Stimulated activated CD8-positive, alpha-beta memory T cell treated with anti-CD3 and anti-CD28 coated beads, Interleukin-15, amount 100 ng/mL, for 1 hour (primary cell): ENCODE results near the gene CCDC159.

Source experiments
- DNase-seq: peaks from one replicate; pipeline ENCODE4 v3.0.0-alpha.2; 2020; ENCODE audit warnings: low read depth

Gene CCDC159

DNA sequence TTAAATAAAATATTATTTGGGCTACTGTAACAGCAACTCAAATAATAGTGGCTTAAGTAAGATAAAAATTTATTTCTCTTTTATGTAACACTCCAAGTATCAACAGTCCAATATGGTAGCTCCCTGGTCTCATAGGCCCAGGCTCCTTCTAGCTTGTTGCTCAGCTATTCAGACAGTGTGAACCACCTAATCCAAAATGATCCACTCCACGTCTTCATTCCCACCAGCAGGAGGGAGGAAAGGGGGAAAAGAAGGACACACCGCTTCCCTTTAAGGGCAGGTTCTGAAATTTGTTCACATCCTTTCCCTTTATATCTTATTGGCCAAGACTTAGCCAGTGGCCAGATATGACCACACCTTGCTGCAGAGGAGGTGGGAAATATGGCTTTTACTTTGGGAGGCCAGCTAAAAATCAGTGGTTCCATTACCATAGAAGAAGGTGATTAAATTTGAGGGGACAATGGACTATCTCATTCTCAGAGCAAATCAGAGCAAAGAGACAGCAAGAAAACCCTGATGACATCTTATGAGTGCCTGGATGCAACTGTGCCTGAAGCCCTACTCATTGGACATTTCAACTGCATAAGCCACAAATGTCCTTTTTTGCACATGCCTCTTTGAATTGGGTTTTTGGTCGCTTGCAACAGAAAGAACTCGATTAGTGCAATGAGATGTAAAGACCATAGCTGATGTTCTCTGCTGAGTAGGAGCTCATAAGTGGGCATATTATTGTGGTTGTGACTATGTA is 44.8 kb downstream of the CCDC159 start:
- DNase-seq: no peak

DNA sequence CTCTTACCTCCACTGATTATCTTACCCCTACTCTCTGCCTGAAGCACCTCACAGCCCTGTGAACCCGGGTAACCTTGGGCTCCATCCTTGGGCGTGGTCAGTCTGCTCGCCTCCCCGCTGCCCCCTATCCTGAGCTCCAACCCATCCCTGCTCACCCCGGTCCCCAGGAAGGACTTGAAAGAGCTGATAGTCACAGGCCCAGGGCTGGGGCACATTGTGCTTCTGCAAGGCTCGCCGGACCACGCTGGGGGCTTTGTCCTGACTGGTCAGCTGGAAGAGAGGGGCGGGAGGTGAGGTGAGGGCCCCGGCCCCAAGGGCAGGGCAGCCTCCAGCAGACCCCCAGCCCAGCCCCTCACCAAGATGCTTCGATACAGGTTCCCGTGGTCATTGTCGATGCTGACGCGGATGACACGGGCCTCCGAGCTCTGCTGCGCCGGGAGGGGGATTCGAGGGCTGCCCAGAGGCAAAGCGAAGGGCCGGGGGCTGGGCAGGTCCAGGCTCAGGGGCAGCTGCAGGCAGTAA is 50.8 kb downstream of the CCDC159 start:
- no peak for DNase-seq

DNA sequence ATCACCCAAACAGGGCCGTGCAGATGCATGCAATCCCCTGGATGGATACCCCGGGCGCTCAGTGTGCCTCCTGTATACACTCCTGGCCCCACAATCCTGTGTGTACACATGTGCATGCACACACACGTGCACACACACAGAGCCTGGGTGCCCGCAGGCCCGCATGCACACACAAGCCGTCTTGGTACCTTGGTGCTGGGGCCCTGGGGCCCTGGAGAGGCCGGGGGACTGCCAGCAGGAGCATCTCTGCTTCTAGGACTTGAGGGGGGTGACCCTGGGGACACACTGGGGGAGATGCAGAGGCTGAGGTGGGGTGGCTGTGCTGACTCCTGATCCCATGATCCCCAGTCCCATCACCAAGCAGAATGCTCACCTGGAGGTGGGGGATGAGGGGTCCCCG is 53.3 kb downstream of the CCDC159 start:
- DNase-seq: no peak

DNA sequence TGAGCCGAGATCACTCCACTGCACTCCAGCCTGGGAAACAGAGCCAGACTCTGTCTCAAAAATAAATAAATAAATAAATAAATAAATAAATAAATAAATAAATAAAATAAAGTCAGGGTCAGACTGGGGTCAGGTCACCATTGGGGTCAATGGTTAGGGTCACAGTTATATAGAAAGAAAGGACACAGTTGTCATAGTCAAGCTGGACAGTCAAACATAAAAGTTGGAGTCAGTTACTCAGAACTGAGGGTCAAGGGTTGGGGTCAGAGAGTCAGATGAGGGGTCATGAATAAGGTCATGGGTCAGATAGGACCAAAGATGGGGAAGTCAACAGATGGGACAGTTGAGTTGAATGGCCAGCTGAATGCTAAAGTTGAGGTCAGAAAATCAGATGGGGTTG is 54.5 kb downstream of the CCDC159 start:
- no peak for DNase-seq

DNA sequence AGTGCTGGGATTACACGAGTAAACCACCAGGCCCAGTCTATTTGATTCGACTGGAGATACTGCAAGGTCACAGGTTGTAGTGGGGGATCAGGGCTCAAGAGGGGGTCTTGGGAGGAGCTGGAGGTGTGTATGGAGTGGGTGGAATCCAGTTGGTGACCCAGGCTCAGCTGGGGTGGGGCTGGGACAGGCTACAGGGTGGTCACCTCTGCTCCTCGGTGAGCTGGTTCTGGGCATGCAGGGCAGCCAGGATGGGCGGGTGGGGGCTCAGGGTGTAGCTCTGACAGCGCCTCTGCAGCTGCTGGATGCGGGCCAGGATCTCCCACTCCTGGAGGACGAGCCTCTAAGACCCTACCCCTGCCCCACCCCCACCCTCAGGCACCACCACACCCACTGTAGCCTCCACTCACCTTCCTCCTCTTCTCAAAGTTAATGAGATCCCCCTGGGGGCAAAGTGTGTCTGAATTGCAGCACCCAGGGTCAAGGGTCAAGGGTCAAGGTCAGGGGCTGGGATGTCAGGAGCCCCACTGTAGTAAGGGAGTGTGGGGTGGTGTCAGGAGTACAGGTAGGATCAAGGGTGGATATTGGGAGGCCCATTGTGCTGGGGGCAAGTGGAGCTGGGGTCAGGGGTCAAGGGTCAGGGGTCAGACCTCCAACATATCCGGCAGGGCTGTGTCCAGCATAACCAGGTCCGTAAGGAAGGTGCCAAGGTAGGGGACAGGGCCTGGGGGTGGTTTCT is 55.7 kb downstream of the CCDC159 start:
- DNase-seq: no peak
